COLO829 (cell line): ENCODE data around the gene SUPT20HL2.
"Not testable (repeated sequence)": the region's sequence is repeated elsewhere in the genome, so short reads cannot be mapped to it uniquely, and the experiment has no call there.

Experiments used
- DNase-seq: peaks from one replicate; pipeline ENCODE4 v3.0.0; 2012; ENCODE audit warnings: low spot score

The SUPT20HL2 gene

GRCh38 chrX:24309580-24310374 is 4.1 kb downstream of the SUPT20HL2 start:
- DNase-seq, result not testable (repeated sequence)

DNA sequence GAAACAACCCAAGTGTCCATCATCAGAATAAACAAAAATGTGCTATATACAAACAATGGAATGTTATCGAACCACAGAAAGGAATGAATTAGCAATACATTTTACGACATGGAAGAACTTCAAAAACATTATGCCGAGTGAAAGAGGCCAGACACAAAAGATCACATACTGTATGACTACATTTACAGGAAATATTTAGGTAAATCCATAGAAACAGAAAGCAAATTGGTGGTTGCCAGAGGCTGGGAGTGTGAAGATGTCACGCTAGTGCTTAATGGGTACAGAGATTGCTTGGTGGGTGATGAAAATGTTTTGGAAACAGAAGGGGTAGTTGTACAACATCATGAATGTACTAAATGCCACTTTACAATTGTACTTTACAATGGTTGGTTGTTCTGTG is 5.1 kb downstream of the SUPT20HL2 start:
- not testable (repeated sequence) for DNase-seq

- no peak for DNase-seq
These were observed 7.4 kb downstream of the SUPT20HL2 start for GRCh38 chrX:24306440-24306839.

DNA sequence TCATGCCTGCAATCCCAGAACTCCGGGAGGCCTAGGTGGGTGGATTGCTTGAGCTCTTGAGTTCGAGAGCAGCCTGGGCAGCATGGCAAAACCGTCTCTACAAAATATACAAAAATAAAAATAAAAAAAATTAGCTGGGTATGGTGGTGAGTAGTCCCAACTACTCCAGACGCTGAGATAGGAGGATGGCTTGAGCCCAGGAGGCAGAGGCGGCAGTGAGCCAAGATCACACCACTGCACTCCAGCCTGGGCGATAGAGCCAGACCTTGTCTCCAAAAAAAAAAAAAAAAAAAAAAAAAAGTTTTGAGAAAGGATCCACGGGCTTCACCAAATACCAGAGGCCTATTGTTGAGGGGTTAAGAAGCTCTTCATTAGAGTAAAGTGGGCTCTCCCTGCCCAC is 8.0 kb downstream of the SUPT20HL2 start:
- no peak for DNase-seq

DNA sequence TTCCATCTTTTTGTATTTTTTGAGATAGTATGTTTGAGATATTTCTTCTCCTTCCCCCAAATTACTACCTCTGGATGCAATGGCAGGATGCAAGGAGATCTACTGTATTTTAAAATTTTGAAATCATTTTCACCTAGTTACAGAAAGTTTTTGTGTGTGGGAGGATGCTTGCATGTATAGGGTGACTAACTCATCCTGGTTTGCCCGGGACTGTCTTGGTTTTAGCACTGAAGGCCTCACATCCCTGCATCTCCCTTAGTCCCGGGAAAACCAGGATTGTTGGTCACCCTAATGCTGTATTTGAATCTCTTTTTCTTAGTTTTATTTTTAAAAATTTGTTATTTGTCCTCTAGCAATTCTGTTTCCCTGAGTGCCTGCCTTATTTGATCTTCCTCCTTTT is 12.1 kb downstream of the SUPT20HL2 start:
- no peak for DNase-seq

DNA sequence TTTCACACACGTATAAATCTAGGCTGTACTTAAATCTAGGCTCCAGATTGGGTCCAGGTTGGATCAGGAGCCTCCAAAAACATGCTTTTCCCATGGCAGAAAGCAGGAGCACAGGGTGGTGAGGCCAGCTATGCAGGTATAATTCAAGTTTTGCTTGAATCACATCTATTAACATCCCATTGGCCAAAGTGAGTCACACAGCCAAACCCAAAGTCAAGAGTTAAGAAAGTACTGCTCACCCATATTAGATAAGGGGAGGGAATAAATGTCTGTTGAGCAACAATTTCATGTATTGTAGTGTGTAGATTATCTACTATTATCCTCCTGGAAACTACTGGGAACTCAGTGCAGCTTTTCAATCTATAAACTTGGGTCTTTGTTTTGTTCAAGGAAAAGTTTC is 12.8 kb downstream of the SUPT20HL2 start:
- DNase-seq, result no peak

DNA sequence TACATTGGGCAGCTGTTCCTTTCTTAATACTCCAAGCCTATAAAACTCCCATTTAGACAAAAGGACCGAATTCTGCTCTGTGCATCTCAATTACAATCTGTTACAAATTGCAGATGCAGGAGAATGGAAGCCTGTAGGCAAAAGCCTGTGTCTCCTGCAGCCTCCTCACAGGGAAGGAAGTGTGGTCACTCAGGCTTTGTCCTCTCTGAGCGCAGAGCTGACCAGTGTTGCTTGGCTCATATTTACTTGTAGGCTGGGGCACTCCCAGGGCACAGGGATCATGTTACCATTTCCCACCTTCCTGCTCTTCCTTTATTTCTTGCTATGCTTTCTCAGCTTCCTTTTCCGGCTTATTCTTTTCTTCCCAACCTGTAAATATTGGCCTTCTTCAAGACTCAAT is 15.7 kb downstream of the SUPT20HL2 start:
- DNase-seq, result no peak

DNA sequence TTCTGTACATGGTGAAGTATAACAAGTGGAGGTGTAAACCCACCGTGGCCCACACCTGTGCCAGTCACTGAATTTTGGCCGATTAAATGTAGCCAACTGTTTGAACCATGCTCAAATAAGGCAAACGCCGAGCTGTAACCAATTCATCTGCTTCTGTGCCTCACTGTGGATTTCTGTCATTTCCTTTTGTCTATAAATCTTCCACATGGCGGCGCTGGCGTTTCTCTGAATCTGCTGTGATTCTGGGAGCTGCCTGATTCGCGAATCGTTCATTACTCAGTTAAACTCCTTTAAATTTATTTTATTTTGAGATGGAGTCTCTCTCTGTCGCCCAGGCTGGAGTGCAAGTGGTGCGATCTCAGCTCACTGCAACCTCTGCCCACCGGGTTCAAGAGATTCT is 19.2 kb downstream of the SUPT20HL2 start:
- no peak for DNase-seq

- DNase-seq, result no peak
These were observed 20.5 kb downstream of the SUPT20HL2 start for GRCh38 chrX:24293412-24293811.

GRCh38 chrX:24292353-24292752 is 21.5 kb downstream of the SUPT20HL2 start:
- no peak for DNase-seq

- no peak for DNase-seq
These were observed 28.8 kb downstream of the SUPT20HL2 start for GRCh38 chrX:24285082-24285481.

- DNase-seq, result no peak
These were observed 30.6 kb downstream of the SUPT20HL2 start for GRCh38 chrX:24283127-24283794.

DNA sequence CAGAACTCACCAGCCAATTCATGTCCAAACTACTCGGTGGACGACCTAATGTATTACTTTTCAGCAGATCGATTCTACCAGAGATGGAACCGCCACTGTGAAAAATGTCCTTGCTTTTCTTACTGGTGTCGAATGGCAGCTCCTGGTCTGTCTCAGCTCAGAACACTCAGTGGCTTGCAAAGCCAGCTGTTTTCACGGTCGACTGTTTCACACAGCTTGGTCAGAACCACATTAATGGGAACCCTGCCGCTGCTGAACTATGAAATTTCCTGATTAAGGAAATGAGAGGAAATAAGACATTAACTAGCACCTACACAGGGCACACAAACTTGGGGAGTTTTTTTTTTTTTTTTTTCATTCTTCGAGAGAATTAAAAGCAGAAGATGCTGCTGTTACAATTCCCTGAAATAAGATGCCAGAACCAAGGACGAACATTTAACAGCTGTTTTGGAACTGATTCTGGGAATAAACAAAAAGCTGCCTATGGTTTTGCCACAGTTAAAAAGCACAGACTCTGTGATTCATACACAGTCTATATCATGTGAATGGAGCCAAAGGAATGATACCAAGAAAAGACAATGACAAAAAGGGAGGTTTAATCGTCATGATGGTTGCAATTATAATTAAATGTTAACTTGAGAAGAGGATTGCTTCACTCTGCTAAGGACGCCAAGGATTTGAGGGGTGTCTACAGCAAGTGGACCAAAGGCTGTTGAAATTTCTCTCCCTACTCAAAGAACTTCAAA is 31.3 kb downstream of the SUPT20HL2 start:
- DNase-seq, result no peak

GRCh38 chrX:24277405-24277804 is 36.5 kb downstream of the SUPT20HL2 start:
- no peak for DNase-seq

GRCh38 chrX:24276015-24276414 is 37.9 kb downstream of the SUPT20HL2 start:
- no peak for DNase-seq

GRCh38 chrX:24271262-24271661 is 42.6 kb downstream of the SUPT20HL2 start:
- no peak for DNase-seq

DNA sequence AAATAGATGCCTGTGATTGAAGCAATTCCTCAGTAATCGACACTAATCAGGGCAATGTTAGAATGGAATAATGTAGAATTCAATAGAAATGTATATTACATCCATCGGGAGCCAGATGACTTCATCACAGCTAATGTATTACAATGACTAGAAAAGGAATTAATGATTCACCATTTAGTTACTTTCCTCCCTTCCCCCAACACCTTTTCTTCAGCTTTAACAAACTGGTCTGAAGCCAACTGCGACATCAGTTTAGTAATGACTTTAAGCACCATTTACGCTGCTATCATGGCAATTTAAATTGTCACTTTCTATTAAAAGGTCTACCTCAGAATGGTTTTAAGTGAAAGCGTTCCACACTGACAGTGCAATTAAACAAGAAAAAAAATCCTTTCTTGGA is 45.1 kb downstream of the SUPT20HL2 start:
- DNase-seq, result no peak

DNA sequence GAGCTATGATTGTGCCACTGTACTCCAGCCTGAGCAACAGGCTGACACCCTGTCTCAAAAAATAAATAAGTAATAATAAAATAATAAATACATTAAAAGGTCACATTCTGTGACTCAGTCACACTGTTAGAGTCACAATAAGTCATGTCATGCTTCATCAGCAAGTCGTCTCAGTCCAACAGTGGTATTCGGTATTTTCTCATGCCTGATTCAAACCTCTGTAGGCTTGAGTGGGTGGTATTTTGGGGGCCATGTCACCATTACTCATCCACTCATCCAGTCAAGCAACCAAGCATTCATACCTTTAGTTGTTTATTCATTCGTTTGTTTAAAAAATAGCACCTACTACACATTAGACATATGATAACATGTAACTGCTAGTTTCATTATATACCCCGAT is 46.9 kb downstream of the SUPT20HL2 start:
- peak; percentile 24 for DNase-seq

DNA sequence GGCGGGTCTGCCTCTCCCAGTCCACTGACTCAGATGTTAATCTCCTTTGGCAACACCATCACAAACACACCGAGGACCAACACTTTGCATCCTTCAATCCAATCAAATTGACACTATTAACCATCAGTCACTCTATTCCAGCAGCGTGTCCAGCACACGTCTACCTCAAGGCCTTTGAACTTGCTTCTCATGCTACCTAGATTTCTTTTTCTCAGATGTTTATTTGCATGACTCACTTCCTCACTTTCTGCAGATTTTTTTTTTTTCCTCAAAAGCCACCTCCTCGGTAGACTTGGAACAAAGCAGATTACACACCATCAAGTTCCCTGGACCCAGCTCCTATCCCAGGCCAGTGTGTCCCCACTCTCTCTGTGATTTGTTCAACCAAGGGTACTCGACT is 49.5 kb downstream of the SUPT20HL2 start:
- no peak for DNase-seq

DNA sequence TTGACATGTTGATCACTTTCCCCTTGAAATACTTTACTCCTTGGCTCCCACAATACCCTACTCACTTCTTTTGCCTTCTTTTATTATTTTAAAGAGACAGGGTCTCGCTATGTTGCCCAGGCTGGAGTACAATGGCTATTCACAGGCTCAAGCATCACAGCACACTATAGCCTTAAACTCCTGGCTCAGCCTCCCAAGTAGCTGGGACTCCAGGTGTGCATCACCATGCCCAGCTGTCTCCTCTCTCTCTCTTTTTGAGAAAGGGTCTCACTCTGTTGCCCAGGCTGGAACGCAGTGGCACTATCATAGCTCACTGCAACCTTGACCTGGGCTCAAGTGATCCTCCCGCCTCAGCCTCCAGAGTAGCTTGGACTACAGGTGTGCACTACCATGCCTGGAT is 51.6 kb downstream of the SUPT20HL2 start:
- no peak for DNase-seq
